ENCODE results near the gene ANXA6. TPM values are rescaled to one million over a fixed set of nuclear protein-coding genes. Genes with fewer than 3 reads are reported as not detected.
A peak's percentile ranks its signal among the peaks of the same experiment; 100 is the strongest.

ANXA6 gene
- polyA plus RNA-seq, 3 donors, result 60.6 to 124 (median 93.5) TPM

- H2AFZ ChIP-seq (ENCODE audit: insufficient read depth, low read depth, low read length, poor library complexity, severe bottlenecking), result no peak overlapping the region
- no peaks in the 10 kb centered on the region for H3K9me3 ChIP-seq (replicated peaks in 1 of 2; ENCODE audit: control insufficient read depth in 1 of 2, insufficient read depth in 1 of 2, low read length in 2 of 2)
- no peaks in the 10 kb centered on the region for H3K27me3 ChIP-seq (ENCODE audit: control insufficient read depth in 2 of 2, insufficient read depth in 2 of 2, low read length in 2 of 2)
- H3K27ac ChIP-seq (ENCODE audit: low read depth in 1 of 2, low read length in 2 of 2), result no peak overlapping the region
- no peak overlapping the region for H3K4me3 ChIP-seq (replicated peaks in 1 of 3; ENCODE audit: low read depth in 2 of 3, low read length in 3 of 3)
- no peak for TF ChIP-seq CTCF (IDR thresholded peaks at IDR 0.05)
- H3K4me3 Mint-ChIP-seq, result no peak overlapping the region
- H3K9ac ChIP-seq (ENCODE audit: insufficient read depth, low read length, poor library complexity, severe bottlenecking), result no peak overlapping the region
- no peaks in the 10 kb centered on the region for H3K79me2 ChIP-seq (ENCODE audit: insufficient read depth, low read length)
- no peak overlapping the region for H3K4me2 ChIP-seq (replicated peaks; ENCODE audit: extremely low read depth, low read length, poor library complexity, severe bottlenecking)
- H3K4me1 ChIP-seq (ENCODE audit: control insufficient read depth in 1 of 2, insufficient read depth in 2 of 2, low read length in 2 of 2), result no peaks in the 10 kb centered on the region
- peaks cover 88 to 99% of the 10 kb centered on the region in 2 donors for H3K36me3 Mint-ChIP-seq
- no peak overlapping the region for H3K27ac Mint-ChIP-seq
- peaks cover 8% of the 10 kb centered on the region for H3K4me1 Mint-ChIP-seq
- peaks cover 0 to 2% (median 0%) of the 10 kb centered on the region in 3 donors for H3K27me3 Mint-ChIP-seq (ENCODE audit: low read depth in 3 of 3)
- intact Hi-C loops (cut with micrococcal nuclease), result no loop called here
- peaks cover 93 to 98% of the 10 kb centered on the region in 2 donors for H3K36me3 ChIP-seq (replicated peaks in 1 of 2; ENCODE audit: control insufficient read depth in 1 of 2, insufficient read depth in 2 of 2, low read length in 2 of 2)
- WGBS (ENCODE audit: insufficient coverage), result 99% methylated on average over 6 of the region's 7 CpGs
- DNase-seq, result no peak
- H4K20me1 ChIP-seq (ENCODE audit: insufficient read depth, low read length), result peaks cover 73% of the 10 kb centered on the region
- H3K9me3 Mint-ChIP-seq, result peaks cover 0 to under 1% (median 0%) of the 10 kb centered on the region in 7 donors
These were observed 26.1 kb upstream of the ANXA6 start for GRCh38 chr5:151183456-151184245.

GRCh38 chr5:151182976-151183375 is 25.4 kb upstream of the ANXA6 start:
- Histone ChIP-seq H3K9ac (ENCODE audit: insufficient read depth, low read length, poor library complexity, severe bottlenecking) (no peak overlapping the region), H3K4me2 (replicated peaks; ENCODE audit: extremely low read depth, low read length, poor library complexity, severe bottlenecking) (no peak overlapping the region), H3K79me2 (ENCODE audit: insufficient read depth, low read length) (no peaks in the 10 kb centered on the region), H3K36me3 (replicated peaks in 1 of 2; ENCODE audit: control insufficient read depth in 1 of 2, insufficient read depth in 2 of 2, low read length in 2 of 2) (peaks cover 92 to 100% of the 10 kb centered on the region in 2 donors), H3K9me3 (replicated peaks in 1 of 2; ENCODE audit: control insufficient read depth in 1 of 2, insufficient read depth in 1 of 2, low read length in 2 of 2) (no peaks in the 10 kb centered on the region), H3K4me1 (ENCODE audit: control insufficient read depth in 1 of 2, insufficient read depth in 2 of 2, low read length in 2 of 2) (no peaks in the 10 kb centered on the region), H2AFZ (ENCODE audit: insufficient read depth, low read depth, low read length, poor library complexity, severe bottlenecking) (no peak overlapping the region), H3K27me3 (ENCODE audit: control insufficient read depth in 2 of 2, insufficient read depth in 2 of 2, low read length in 2 of 2) (no peaks in the 10 kb centered on the region), H3K27ac (ENCODE audit: low read depth in 1 of 2, low read length in 2 of 2) (no peak overlapping the region), H3K4me3 (replicated peaks in 1 of 3; ENCODE audit: low read depth in 2 of 3, low read length in 3 of 3) (no peak overlapping the region), H4K20me1 (ENCODE audit: insufficient read depth, low read length) (peaks cover 79% of the 10 kb centered on the region)
- Mint-ChIP-seq H3K4me1 (peaks cover 8% of the 10 kb centered on the region), H3K9me3 (no peaks in the 10 kb centered on the region), H3K36me3 (peaks cover 90 to 100% of the 10 kb centered on the region in 2 donors), H3K27me3 (ENCODE audit: low read depth in 3 of 3) (peaks cover 0 to 2% (median 0%) of the 10 kb centered on the region in 3 donors), H3K27ac (peak overlapping the region in 1 of 7 donors; percentile 32), H3K4me3 (no peak overlapping the region)
- no peak for TF ChIP-seq CTCF (IDR thresholded peaks at IDR 0.05)
- intact Hi-C loops (cut with micrococcal nuclease), result no loop called here
- DNase-seq, result no peak
- 94% methylated on average over 8 of the region's 8 CpGs for WGBS (ENCODE audit: insufficient coverage)

All from CD14-positive monocyte (primary cell).